Measurements from ENCODE around the gene ZNF48. TPM values are rescaled to one million over a fixed set of nuclear protein-coding genes. Genes with fewer than 3 reads are reported as not detected.

ZNF48 gene
- total RNA-seq, 2 donors from 2014 or later, result 10.9 to 11.1 TPM

DNA sequence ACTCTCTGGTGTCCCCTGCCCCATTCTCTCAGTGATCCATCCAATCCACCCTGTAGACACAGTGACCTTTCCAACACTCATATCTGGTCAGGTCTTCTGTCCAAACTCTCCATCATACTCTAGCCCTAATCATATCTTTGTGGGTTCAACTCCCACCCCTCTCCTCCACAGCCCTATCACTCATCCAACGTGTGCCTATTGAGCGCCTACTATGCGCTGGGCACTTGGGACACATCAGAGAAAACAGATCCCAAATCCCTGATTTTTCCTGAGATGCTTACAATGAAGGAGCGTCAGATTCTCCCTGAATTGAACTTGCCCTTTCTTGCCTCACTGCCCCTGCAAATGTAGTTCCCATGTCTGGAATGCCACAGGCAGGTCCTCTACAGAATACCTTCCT, 32.8 kb downstream of the ZNF48 start:
- TF ChIP-seq, protein P1, sequence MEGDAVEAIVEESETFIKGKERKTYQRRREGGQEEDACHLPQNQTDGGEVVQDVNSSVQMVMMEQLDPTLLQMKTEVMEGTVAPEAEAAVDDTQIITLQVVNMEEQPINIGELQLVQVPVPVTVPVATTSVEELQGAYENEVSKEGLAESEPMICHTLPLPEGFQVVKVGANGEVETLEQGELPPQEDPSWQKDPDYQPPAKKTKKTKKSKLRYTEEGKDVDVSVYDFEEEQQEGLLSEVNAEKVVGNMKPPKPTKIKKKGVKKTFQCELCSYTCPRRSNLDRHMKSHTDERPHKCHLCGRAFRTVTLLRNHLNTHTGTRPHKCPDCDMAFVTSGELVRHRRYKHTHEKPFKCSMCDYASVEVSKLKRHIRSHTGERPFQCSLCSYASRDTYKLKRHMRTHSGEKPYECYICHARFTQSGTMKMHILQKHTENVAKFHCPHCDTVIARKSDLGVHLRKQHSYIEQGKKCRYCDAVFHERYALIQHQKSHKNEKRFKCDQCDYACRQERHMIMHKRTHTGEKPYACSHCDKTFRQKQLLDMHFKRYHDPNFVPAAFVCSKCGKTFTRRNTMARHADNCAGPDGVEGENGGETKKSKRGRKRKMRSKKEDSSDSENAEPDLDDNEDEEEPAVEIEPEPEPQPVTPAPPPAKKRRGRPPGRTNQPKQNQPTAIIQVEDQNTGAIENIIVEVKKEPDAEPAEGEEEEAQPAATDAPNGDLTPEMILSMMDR (IDR thresholded peaks at IDR 0.05), result no peak
- Histone ChIP-seq H3K27me3 (replicated peaks; ENCODE audit: insufficient read depth) (no peaks in the 10 kb centered on the region), H3K36me3 (no peaks in the 10 kb centered on the region), H3K9me3 (no peaks in the 10 kb centered on the region), H3K4me1 (ENCODE audit: control insufficient read depth in 1 of 2, low read depth in 2 of 2) (peaks cover 0 to 18% of the 10 kb centered on the region in 2 donors), H3K4me3 (no peak overlapping the region), H3K27ac (no peak overlapping the region)
- DNase-seq (ENCODE audit: low spot score) (no peak), ATAC-seq (ENCODE audit: insufficient number of reproducible peaks, low FRiP score, low read depth) (no peak)

DNA sequence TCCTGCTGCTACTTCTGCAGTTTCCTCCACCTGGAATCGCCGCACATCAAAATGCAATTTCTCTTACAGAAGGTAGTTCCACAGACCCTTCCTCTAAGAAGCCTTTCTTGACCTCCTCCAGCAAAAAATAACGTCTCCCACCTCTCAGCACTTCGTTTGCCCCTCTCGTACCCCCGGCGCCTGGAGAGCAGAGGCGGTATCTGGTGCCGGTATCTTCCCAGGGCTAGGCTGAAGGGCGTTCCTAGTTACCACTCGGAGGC, 34.1 kb downstream of the ZNF48 start:
- peak overlapping the region; percentile 82 for H3K4me3 ChIP-seq
- TF ChIP-seq, protein P1 (IDR thresholded peaks at IDR 0.05), result no peak
- no peaks in the 10 kb centered on the region for H3K36me3 ChIP-seq
- ATAC-seq (ENCODE audit: insufficient number of reproducible peaks, low FRiP score, low read depth) (no peak), DNase-seq (ENCODE audit: low spot score) (no peak)
- H3K27ac ChIP-seq, result peak overlapping the region; percentile 39 to 42
- no peaks in the 10 kb centered on the region for H3K9me3 ChIP-seq
- no peaks in the 10 kb centered on the region for H3K27me3 ChIP-seq (replicated peaks; ENCODE audit: insufficient read depth)
- peaks cover 0 to 18% of the 10 kb centered on the region in 2 donors for H3K4me1 ChIP-seq (ENCODE audit: control insufficient read depth in 1 of 2, low read depth in 2 of 2)

DNA sequence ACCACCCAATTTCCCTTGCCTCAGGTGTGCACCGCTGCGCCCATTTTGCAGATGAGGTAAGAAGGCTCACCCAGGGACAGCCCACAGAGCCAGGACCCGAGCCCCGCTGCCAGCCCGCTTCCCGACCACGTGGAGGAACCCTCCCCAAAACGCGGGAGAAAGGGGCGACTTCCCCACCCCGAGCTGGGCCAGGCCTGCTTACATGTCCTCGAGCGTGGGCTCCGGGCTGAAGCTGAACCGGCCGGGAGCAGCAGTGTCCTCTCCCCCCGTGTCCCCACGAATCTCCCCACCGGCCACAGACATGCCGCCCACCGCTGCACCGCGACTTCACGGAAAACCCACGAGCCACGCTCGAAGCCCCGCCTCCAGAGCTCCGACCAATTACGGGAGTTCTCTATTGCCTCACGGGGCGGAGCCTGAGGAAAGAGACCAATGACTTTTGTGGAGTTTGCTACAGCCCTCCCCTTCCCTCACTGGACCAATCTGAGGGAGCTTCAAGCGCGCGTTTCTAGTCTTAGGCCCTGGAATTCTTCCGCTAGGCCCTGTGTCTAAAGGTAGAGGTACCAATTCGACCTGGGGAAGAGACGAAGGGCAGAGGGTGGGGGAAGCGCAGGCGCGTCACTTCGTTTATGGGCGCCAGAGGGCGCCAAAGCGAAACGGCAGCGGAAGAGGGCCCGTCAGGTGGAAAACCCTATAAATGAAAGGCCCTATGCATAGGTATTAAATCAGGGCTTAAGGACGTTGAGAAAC, 34.6 kb downstream of the ZNF48 start, which contains the start of gene DCTPP1:
TSS of gene DCTPP1 (minus strand) at position 353 of the 750 bp plus-strand sequence. CDS start at position 303, 50 bp downstream.
- TF ChIP-seq, protein P1 (IDR thresholded peaks at IDR 0.05), result peak; percentile 70
- Histone ChIP-seq H3K27me3 (replicated peaks; ENCODE audit: insufficient read depth) (no peaks in the 10 kb centered on the region), H3K27ac (peak within 1 kb of the TSS; percentile 39 to 42), H3K4me3 (peak within 1 kb of the TSS; percentile 82), H3K4me1 (ENCODE audit: control insufficient read depth in 1 of 2, low read depth in 2 of 2) (peaks cover 0 to 18% of the 10 kb centered on the region in 2 donors), H3K9me3 (no peaks in the 10 kb centered on the region), H3K36me3 (no peaks in the 10 kb centered on the region)
- peak; percentile 100 for ATAC-seq (ENCODE audit: insufficient number of reproducible peaks, low FRiP score, low read depth)
- DNase-seq (ENCODE audit: low spot score), result peak; percentile 94

DNA sequence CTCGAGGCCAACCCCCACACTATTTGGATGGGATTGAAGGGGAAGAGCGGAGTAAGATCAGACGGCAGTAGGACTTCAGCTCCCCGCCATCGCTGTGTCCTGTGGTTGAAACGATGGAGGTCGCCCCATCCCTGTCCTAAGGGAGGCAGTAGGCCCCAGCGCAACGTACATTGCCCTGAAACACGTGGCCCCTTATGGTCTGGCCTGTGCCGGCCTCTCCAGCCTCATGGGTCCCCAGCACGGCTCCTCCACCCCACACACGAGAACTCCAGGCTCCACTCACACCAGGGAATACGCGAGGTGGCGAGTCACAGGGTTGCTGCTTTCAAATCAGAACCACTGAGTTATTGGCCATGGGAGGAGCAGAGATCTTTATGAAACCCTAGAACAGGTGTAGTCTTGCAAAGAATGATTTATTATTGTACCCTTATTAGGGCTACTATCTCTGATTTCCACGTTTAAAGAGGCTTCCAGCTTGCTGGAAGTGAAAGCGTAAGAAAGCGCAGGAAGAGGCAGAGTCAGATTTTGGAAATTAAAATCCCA, 35.3 kb downstream of the ZNF48 start:
- Histone ChIP-seq H3K27me3 (replicated peaks; ENCODE audit: insufficient read depth) (no peaks in the 10 kb centered on the region), H3K4me3 (peak overlapping the region; percentile 82), H3K27ac (peak overlapping the region; percentile 39 to 42), H3K4me1 (ENCODE audit: control insufficient read depth in 1 of 2, low read depth in 2 of 2) (peaks cover 0 to 18% of the 10 kb centered on the region in 2 donors), H3K9me3 (no peaks in the 10 kb centered on the region), H3K36me3 (no peaks in the 10 kb centered on the region)
- DNase-seq (ENCODE audit: low spot score) (no peak), ATAC-seq (ENCODE audit: insufficient number of reproducible peaks, low FRiP score, low read depth) (no peak)
- TF ChIP-seq, protein P1 (IDR thresholded peaks at IDR 0.05), result no peak

DNA sequence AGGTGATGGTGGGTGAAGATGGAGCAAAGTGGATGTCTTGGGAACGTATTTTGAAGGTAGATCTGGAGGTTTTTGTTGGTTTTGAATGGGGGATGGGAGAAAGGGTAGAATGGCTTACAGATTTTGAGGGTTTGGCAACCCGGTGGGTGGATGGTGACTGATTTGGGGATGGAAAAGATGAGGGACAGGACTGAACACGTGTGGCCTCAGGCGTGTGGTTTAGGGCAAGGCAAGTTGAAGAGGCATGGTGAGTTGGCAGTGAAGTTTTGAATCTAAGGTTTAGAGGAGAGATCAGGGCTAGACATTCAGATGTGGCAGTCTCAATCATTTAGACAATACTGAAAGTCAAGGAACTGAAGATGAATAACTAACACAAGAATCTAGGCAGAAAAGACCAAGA, 39.6 kb downstream of the ZNF48 start:
- no peak for ATAC-seq (ENCODE audit: insufficient number of reproducible peaks, low FRiP score, low read depth)
- no peak overlapping the region for H3K4me3 ChIP-seq
- no peaks in the 10 kb centered on the region for H3K9me3 ChIP-seq
- no peak for DNase-seq (ENCODE audit: low spot score)
- H3K27me3 ChIP-seq (replicated peaks; ENCODE audit: insufficient read depth), result no peaks in the 10 kb centered on the region
- TF ChIP-seq, protein P1 (IDR thresholded peaks at IDR 0.05), result no peak
- peaks cover 0 to 5% of the 10 kb centered on the region in 2 donors for H3K4me1 ChIP-seq (ENCODE audit: control insufficient read depth in 1 of 2, low read depth in 2 of 2)
- H3K36me3 ChIP-seq, result no peaks in the 10 kb centered on the region
- H3K27ac ChIP-seq, result no peak overlapping the region
